Astrocyte (in vitro differentiated cells and primary cell): ENCODE results near the gene TMTC2. TPM values are rescaled to one million over a fixed set of nuclear protein-coding genes. Genes with fewer than 3 reads are reported as not detected.

Experiments used
- DNase-seq: peaks from one replicate; pipeline ENCODE4 v3.0.0-alpha.2; 2010; ENCODE audit warnings: low read depth
- FAIRE-seq: peaks from 2 replicates; lab custom pipeline; 2011; peaks lifted over from hg19 to GRCh38; lab: Jason Lieb, UNC
- H2AFZ ChIP-seq: 2 replicates; pipeline ENCODE4 v1.6.0; 2012; ENCODE audit warnings: low read depth, low read length, inconsistent platforms
- H3K27ac ChIP-seq: 2 replicates; pipeline ENCODE4 v1.5.1; 2011; ENCODE audit warnings: low read depth, low read length, inconsistent platforms
- H3K27me3 ChIP-seq: 2 replicates; pipeline ENCODE4 v1.6.0; 2011; ENCODE audit warnings: low read length, inconsistent platforms; ENCODE audit not compliant: insufficient read depth
- H3K36me3 ChIP-seq: 2 replicates; pipeline ENCODE4 v1.5.1; 2011; ENCODE audit warnings: low read length, inconsistent platforms; ENCODE audit not compliant: insufficient read depth
- H3K4me1 ChIP-seq: 2 replicates; pipeline ENCODE4 v1.5.1; 2011; ENCODE audit warnings: low read length, inconsistent platforms; ENCODE audit not compliant: insufficient read depth
- H3K4me2 ChIP-seq: 2 replicates; pipeline ENCODE4 v1.6.0; 2012; ENCODE audit warnings: low read length, inconsistent platforms
- H3K4me3 ChIP-seq: 2 replicates; pipeline ENCODE4 v1.5.1; 2011; ENCODE audit warnings: low read depth, mild to moderate bottlenecking, low read length, inconsistent platforms; ENCODE audit not compliant: insufficient read depth
- H3K79me2 ChIP-seq: 2 replicates; pipeline ENCODE4 v1.6.0; 2012; ENCODE audit warnings: mild to moderate bottlenecking, low read length, inconsistent platforms; ENCODE audit not compliant: insufficient read depth
- H3K9ac ChIP-seq: 2 replicates; pipeline ENCODE4 v1.6.0; 2012; ENCODE audit warnings: mild to moderate bottlenecking, low read length, inconsistent platforms
- H3K9me3 ChIP-seq: 2 replicates; pipeline ENCODE4 v1.5.1; 2012; ENCODE audit warnings: low read depth, mild to moderate bottlenecking, low read length, inconsistent platforms; ENCODE audit not compliant: insufficient read depth
- H4K20me1 ChIP-seq: 2 replicates; pipeline ENCODE4 v1.6.0; 2012; ENCODE audit warnings: low read length, inconsistent platforms; ENCODE audit not compliant: insufficient read depth
- H3K27ac Mint-ChIP-seq: one replicate; pipeline ENCODE4 v1.8.0; 2021; ENCODE audit warnings: mild to moderate bottlenecking, mixed read lengths; ENCODE audit not compliant: unreplicated experiment
- H3K27me3 Mint-ChIP-seq: one replicate; pipeline ENCODE4 v1.8.0; 2021; ENCODE audit warnings: low read depth, mixed read lengths; ENCODE audit not compliant: unreplicated experiment
- H3K36me3 Mint-ChIP-seq: one replicate; pipeline ENCODE4 v1.8.0; 2021; ENCODE audit warnings: low read depth, mixed read lengths; ENCODE audit not compliant: unreplicated experiment
- H3K4me1 Mint-ChIP-seq: one replicate; pipeline ENCODE4 v1.8.0; 2021; ENCODE audit warnings: low read depth, mixed read lengths; ENCODE audit not compliant: unreplicated experiment
- H3K4me3 Mint-ChIP-seq: one replicate; pipeline ENCODE4 v1.8.0; 2021; ENCODE audit warnings: mild to moderate bottlenecking, moderate library complexity, mixed read lengths; ENCODE audit not compliant: unreplicated experiment
- H3K9me3 Mint-ChIP-seq: one replicate; pipeline ENCODE4 v1.8.0; 2021; ENCODE audit warnings: mild to moderate bottlenecking, mixed read lengths; ENCODE audit not compliant: unreplicated experiment
- CTCF ChIP-seq: IDR thresholded peaks from 2 replicates; pipeline ENCODE4 v1.5.1; 2011; ENCODE audit warnings: low read depth, mild to moderate bottlenecking, inconsistent platforms, low read length, moderate library complexity; ENCODE audit not compliant: insufficient read depth
- EZH2 ChIP-seq: IDR thresholded peaks from 2 replicates; pipeline ENCODE4 v1.6.1; 2012; ENCODE audit warnings: mild to moderate bottlenecking, low read length, inconsistent platforms; ENCODE audit not compliant: insufficient read depth
- total RNA-seq: library from RNA; stranded (reverse); gene quantifications from 2 replicates; pipeline ENCODE4 v1.2.1, GENCODE V29; 2021

Gene TMTC2
- total RNA-seq, 1 donor from 2014 or later: 2.2 TPM

- Histone ChIP-seq H2AFZ (no peak overlapping the region), H3K36me3 (no peaks in the 10 kb centered on the region), H3K4me1 (no peaks in the 10 kb centered on the region), H3K79me2 (no peaks in the 10 kb centered on the region), H3K9ac (no peak overlapping the region), H3K9me3 (peaks cover 11% of the 10 kb centered on the region), H3K4me2 (no peak overlapping the region), H4K20me1 (no peaks in the 10 kb centered on the region), H3K27me3 (no peaks in the 10 kb centered on the region), H3K4me3 (no peak overlapping the region), H3K27ac (no peak overlapping the region)
- Mint-ChIP-seq H3K27ac (no peak overlapping the region), H3K4me1 (no peaks in the 10 kb centered on the region), H3K36me3 (peaks cover 6% of the 10 kb centered on the region), H3K4me3 (no peak overlapping the region), H3K27me3 (no peaks in the 10 kb centered on the region), H3K9me3 (peaks cover 19% of the 10 kb centered on the region)
- TF ChIP-seq EZH2 (no peak), CTCF (no peak)
- FAIRE-seq (no peak), DNase-seq (no peak)
These were observed 319.0 kb downstream of the TMTC2 start for GRCh38 chr12:83005534-83006197.

GRCh38 chr12:83008703-83009102, 322.0 kb downstream of the TMTC2 start:
- DNase-seq (no peak), FAIRE-seq (no peak)
- Histone ChIP-seq H3K4me3 (no peak overlapping the region), H3K27ac (no peak overlapping the region), H2AFZ (no peak overlapping the region), H3K36me3 (no peaks in the 10 kb centered on the region), H3K79me2 (no peaks in the 10 kb centered on the region), H3K27me3 (no peaks in the 10 kb centered on the region), H3K4me1 (no peaks in the 10 kb centered on the region), H3K4me2 (no peak overlapping the region), H3K9ac (no peak overlapping the region), H3K9me3 (peaks cover 11% of the 10 kb centered on the region), H4K20me1 (no peaks in the 10 kb centered on the region)
- Mint-ChIP-seq H3K4me1 (no peaks in the 10 kb centered on the region), H3K27ac (no peak overlapping the region), H3K4me3 (no peak overlapping the region), H3K27me3 (no peaks in the 10 kb centered on the region), H3K9me3 (peaks cover 17% of the 10 kb centered on the region), H3K36me3 (peaks cover 6% of the 10 kb centered on the region)
- TF ChIP-seq EZH2: no peak
- no peak for TF ChIP-seq CTCF

- no peak overlapping the region for H3K27ac ChIP-seq
- no peak for TF ChIP-seq CTCF
- TF ChIP-seq EZH2: no peak
- peaks cover 17% of the 10 kb centered on the region for H3K9me3 Mint-ChIP-seq
- DNase-seq: no peak
- H3K9me3 ChIP-seq: peaks cover 11% of the 10 kb centered on the region
- H3K27ac Mint-ChIP-seq: no peak overlapping the region
- H3K36me3 Mint-ChIP-seq: peaks cover 6% of the 10 kb centered on the region
- no peak overlapping the region for H3K4me3 Mint-ChIP-seq
- no peak overlapping the region for H3K9ac ChIP-seq
- H3K79me2 ChIP-seq: no peaks in the 10 kb centered on the region
- no peaks in the 10 kb centered on the region for H3K27me3 Mint-ChIP-seq
- FAIRE-seq: no peak
- no peaks in the 10 kb centered on the region for H3K27me3 ChIP-seq
- no peak overlapping the region for H3K4me2 ChIP-seq
- H3K4me1 Mint-ChIP-seq: no peaks in the 10 kb centered on the region
- H3K4me3 ChIP-seq: no peak overlapping the region
- H2AFZ ChIP-seq: no peak overlapping the region
- no peaks in the 10 kb centered on the region for H3K4me1 ChIP-seq
- no peaks in the 10 kb centered on the region for H4K20me1 ChIP-seq
- H3K36me3 ChIP-seq: no peaks in the 10 kb centered on the region
These were observed 323.6 kb downstream of the TMTC2 start for GRCh38 chr12:83010169-83010804.
